ENCODE measurements around the gene APBB2.
"Not testable (repeated sequence)": the region's sequence is repeated elsewhere in the genome, so short reads cannot be mapped to it uniquely, and the experiment has no call there.

Gene APBB2

GRCh38 chr4:41154010-41154813, 60.1 kb downstream of the APBB2 start:
- H3K27ac ChIP-seq (ENCODE audit: low read length): no peak overlapping the region
- no peaks in the 10 kb centered on the region for H3K36me3 ChIP-seq (ENCODE audit: control insufficient read depth, low read depth, low read length)
- no peaks in the 10 kb centered on the region for H3K4me1 ChIP-seq (ENCODE audit: control insufficient read depth, low read depth, low read length)
- H3K9me3 ChIP-seq (ENCODE audit: control insufficient read depth, low read depth, low read length): no peaks in the 10 kb centered on the region
- no peak overlapping the region for H3K9ac ChIP-seq (ENCODE audit: low read length)
- no peak overlapping the region for H3K4me3 ChIP-seq (ENCODE audit: low read length)
- H3K27me3 ChIP-seq (ENCODE audit: control insufficient read depth, insufficient read depth, low read length): no peaks in the 10 kb centered on the region

GRCh38 chr4:41150401-41150800, 63.9 kb downstream of the APBB2 start:
- no peaks in the 10 kb centered on the region for H3K36me3 ChIP-seq (ENCODE audit: control insufficient read depth, low read depth, low read length)
- H3K9me3 ChIP-seq (ENCODE audit: control insufficient read depth, low read depth, low read length): no peaks in the 10 kb centered on the region
- H3K27ac ChIP-seq (ENCODE audit: low read length): no peak overlapping the region
- H3K4me1 ChIP-seq (ENCODE audit: control insufficient read depth, low read depth, low read length): peaks cover 10% of the 10 kb centered on the region
- no peak overlapping the region for H3K9ac ChIP-seq (ENCODE audit: low read length)
- no peaks in the 10 kb centered on the region for H3K27me3 ChIP-seq (ENCODE audit: control insufficient read depth, insufficient read depth, low read length)
- no peak overlapping the region for H3K4me3 ChIP-seq (ENCODE audit: low read length)

DNA sequence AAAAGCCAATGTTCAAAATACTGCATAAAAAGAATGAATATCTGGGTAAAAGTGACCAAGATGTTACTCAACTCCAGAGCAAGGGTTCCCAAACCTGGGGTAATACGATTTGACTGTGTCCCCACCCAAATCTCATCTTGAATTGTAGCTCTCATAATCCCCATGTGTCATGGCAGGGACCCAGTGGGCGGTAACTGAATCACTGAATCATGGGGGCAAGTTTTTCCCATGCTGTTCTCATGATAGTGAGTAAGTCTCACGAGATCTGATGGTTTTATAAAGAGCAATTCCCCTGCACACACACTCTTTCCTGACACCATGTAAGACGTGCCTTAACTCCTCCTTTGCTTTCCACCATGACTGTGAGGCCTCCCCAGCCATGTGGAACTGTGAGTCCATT, 64.8 kb downstream of the APBB2 start:
- H3K9ac ChIP-seq (ENCODE audit: low read length); H3K27me3 ChIP-seq (ENCODE audit: control insufficient read depth, insufficient read depth, low read length); H3K4me3 ChIP-seq (ENCODE audit: low read length); H3K36me3 ChIP-seq (ENCODE audit: control insufficient read depth, low read depth, low read length); H3K27ac ChIP-seq (ENCODE audit: low read length); H3K9me3 ChIP-seq (ENCODE audit: control insufficient read depth, low read depth, low read length): not testable (repeated sequence)
- peaks cover 10% of the 10 kb centered on the region for H3K4me1 ChIP-seq (ENCODE audit: control insufficient read depth, low read depth, low read length)

DNA sequence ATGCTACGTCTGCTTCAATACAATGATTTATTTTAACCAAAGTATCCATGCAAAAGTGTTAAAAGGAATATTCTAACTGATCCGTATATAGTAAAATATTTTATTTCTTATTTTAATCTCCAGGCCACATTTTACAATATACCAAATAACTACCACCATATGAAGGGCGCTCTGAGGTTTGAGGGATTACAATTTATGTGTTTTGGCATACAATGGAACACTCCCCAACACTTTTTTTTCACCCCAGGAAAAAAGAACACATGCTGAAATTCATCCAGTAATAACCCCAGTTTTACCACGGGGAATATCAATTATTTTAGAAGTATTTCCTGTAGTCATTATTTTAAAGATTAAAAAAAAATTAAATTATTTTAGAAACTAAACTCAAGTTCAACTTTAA, 65.4 kb downstream of the APBB2 start:
- H3K9ac ChIP-seq (ENCODE audit: low read length): no peak overlapping the region
- H3K27me3 ChIP-seq (ENCODE audit: control insufficient read depth, insufficient read depth, low read length): no peaks in the 10 kb centered on the region
- H3K4me3 ChIP-seq (ENCODE audit: low read length): no peak overlapping the region
- H3K9me3 ChIP-seq (ENCODE audit: control insufficient read depth, low read depth, low read length): no peaks in the 10 kb centered on the region
- H3K27ac ChIP-seq (ENCODE audit: low read length): no peak overlapping the region
- H3K4me1 ChIP-seq (ENCODE audit: control insufficient read depth, low read depth, low read length): peaks cover 10% of the 10 kb centered on the region
- no peaks in the 10 kb centered on the region for H3K36me3 ChIP-seq (ENCODE audit: control insufficient read depth, low read depth, low read length)

DNA sequence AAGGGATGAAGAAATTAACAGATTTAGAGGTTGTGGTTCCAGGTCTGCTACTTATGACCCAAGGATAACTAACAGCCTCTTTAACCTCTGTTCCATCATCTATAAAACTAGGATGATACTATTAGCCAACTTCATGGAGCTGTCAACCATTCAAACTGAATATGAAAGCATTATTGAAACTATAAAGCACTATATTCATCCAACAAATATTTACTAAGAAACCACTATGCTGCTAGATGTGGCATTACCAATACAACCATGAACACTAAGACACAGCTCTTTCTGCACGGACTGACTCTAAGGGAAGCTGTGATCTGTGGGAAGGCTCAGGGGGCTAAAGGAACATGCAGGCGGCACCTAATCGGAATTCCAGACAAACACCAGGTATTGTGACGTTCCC, 66.0 kb downstream of the APBB2 start:
- Histone ChIP-seq H3K9me3 (ENCODE audit: control insufficient read depth, low read depth, low read length) (no peaks in the 10 kb centered on the region), H3K36me3 (ENCODE audit: control insufficient read depth, low read depth, low read length) (no peaks in the 10 kb centered on the region), H3K27ac (ENCODE audit: low read length) (no peak overlapping the region), H3K9ac (ENCODE audit: low read length) (no peak overlapping the region), H3K4me1 (ENCODE audit: control insufficient read depth, low read depth, low read length) (peaks cover 10% of the 10 kb centered on the region), H3K4me3 (ENCODE audit: low read length) (no peak overlapping the region), H3K27me3 (ENCODE audit: control insufficient read depth, insufficient read depth, low read length) (no peaks in the 10 kb centered on the region)

GRCh38 chr4:41147570-41147969, 66.8 kb downstream of the APBB2 start:
- not testable (repeated sequence) for H3K27me3 ChIP-seq (ENCODE audit: control insufficient read depth, insufficient read depth, low read length); H3K9ac ChIP-seq (ENCODE audit: low read length); H3K27ac ChIP-seq (ENCODE audit: low read length); H3K36me3 ChIP-seq (ENCODE audit: control insufficient read depth, low read depth, low read length); H3K4me3 ChIP-seq (ENCODE audit: low read length); H3K9me3 ChIP-seq (ENCODE audit: control insufficient read depth, low read depth, low read length)
- peaks cover 10% of the 10 kb centered on the region for H3K4me1 ChIP-seq (ENCODE audit: control insufficient read depth, low read depth, low read length)

- Histone ChIP-seq H3K36me3 (ENCODE audit: control insufficient read depth, low read depth, low read length) (no peaks in the 10 kb centered on the region), H3K27ac (ENCODE audit: low read length) (no peak overlapping the region), H3K4me3 (ENCODE audit: low read length) (no peak overlapping the region), H3K27me3 (ENCODE audit: control insufficient read depth, insufficient read depth, low read length) (no peaks in the 10 kb centered on the region), H3K4me1 (ENCODE audit: control insufficient read depth, low read depth, low read length) (peaks cover 10% of the 10 kb centered on the region), H3K9me3 (ENCODE audit: control insufficient read depth, low read depth, low read length) (no peaks in the 10 kb centered on the region), H3K9ac (ENCODE audit: low read length) (no peak overlapping the region)
Observed at GRCh38 chr4:41146716-41147506, 67.4 kb downstream of the APBB2 start.

- Histone ChIP-seq H3K36me3 (ENCODE audit: control insufficient read depth, low read depth, low read length) (no peaks in the 10 kb centered on the region), H3K4me1 (ENCODE audit: control insufficient read depth, low read depth, low read length) (peaks cover 10% of the 10 kb centered on the region), H3K27ac (ENCODE audit: low read length) (no peak overlapping the region), H3K4me3 (ENCODE audit: low read length) (no peak overlapping the region), H3K9ac (ENCODE audit: low read length) (no peak overlapping the region), H3K27me3 (ENCODE audit: control insufficient read depth, insufficient read depth, low read length) (no peaks in the 10 kb centered on the region), H3K9me3 (ENCODE audit: control insufficient read depth, low read depth, low read length) (no peaks in the 10 kb centered on the region)
Observed at GRCh38 chr4:41146196-41146595, 68.1 kb downstream of the APBB2 start.

- Histone ChIP-seq H3K9me3 (ENCODE audit: control insufficient read depth, low read depth, low read length) (no peaks in the 10 kb centered on the region), H3K27me3 (ENCODE audit: control insufficient read depth, insufficient read depth, low read length) (no peaks in the 10 kb centered on the region), H3K4me3 (ENCODE audit: low read length) (no peak overlapping the region), H3K9ac (ENCODE audit: low read length) (no peak overlapping the region), H3K36me3 (ENCODE audit: control insufficient read depth, low read depth, low read length) (no peaks in the 10 kb centered on the region), H3K27ac (ENCODE audit: low read length) (no peak overlapping the region), H3K4me1 (ENCODE audit: control insufficient read depth, low read depth, low read length) (peaks cover 10% of the 10 kb centered on the region)
Observed at GRCh38 chr4:41145571-41146078, 68.7 kb downstream of the APBB2 start.

- H3K27ac ChIP-seq (ENCODE audit: low read length): no peak overlapping the region
- no peaks in the 10 kb centered on the region for H3K27me3 ChIP-seq (ENCODE audit: control insufficient read depth, insufficient read depth, low read length)
- no peak overlapping the region for H3K9ac ChIP-seq (ENCODE audit: low read length)
- no peaks in the 10 kb centered on the region for H3K36me3 ChIP-seq (ENCODE audit: control insufficient read depth, low read depth, low read length)
- H3K4me1 ChIP-seq (ENCODE audit: control insufficient read depth, low read depth, low read length): peaks cover 15% of the 10 kb centered on the region
- H3K9me3 ChIP-seq (ENCODE audit: control insufficient read depth, low read depth, low read length): no peaks in the 10 kb centered on the region
- H3K4me3 ChIP-seq (ENCODE audit: low read length): no peak overlapping the region
Observed at GRCh38 chr4:41144812-41145211, 69.5 kb downstream of the APBB2 start.

DNA sequence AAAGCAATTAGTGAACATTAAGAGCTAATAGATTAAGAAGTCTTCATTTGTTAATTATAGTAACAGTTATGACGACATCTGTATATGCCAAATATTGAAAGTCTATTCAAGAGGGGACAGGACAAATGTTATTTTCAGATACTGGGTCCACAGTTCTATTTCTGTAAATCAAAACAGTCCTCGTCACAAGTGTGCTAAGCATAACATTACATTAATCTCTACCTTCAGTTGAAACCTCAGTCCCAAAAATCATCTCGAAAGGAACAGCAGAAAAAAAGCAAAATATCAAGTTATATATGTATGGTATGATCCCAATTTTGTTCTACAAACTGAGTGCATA, 70.3 kb downstream of the APBB2 start:
- no peaks in the 10 kb centered on the region for H3K36me3 ChIP-seq (ENCODE audit: control insufficient read depth, low read depth, low read length)
- peaks cover 15% of the 10 kb centered on the region for H3K4me1 ChIP-seq (ENCODE audit: control insufficient read depth, low read depth, low read length)
- H3K9me3 ChIP-seq (ENCODE audit: control insufficient read depth, low read depth, low read length): no peaks in the 10 kb centered on the region
- no peak overlapping the region for H3K9ac ChIP-seq (ENCODE audit: low read length)
- H3K27ac ChIP-seq (ENCODE audit: low read length): no peak overlapping the region
- H3K27me3 ChIP-seq (ENCODE audit: control insufficient read depth, insufficient read depth, low read length): no peaks in the 10 kb centered on the region
- H3K4me3 ChIP-seq (ENCODE audit: low read length): no peak overlapping the region

Measured in iPS-18a (cell line).